K562 (cell line): ENCODE results near the gene STK4. TPM values are rescaled to one million over a fixed set of nuclear protein-coding genes. Genes with fewer than 3 reads are reported as not detected.
A peak's percentile ranks its signal among the peaks of the same experiment; 100 is the strongest.

ENCODE experiments used
- ATAC-seq: fragments of 200-7000 bp; cut with Tn5 transposase; 3 replicates; pipeline ENCODE4 v1.9.1; 2020; ENCODE audit warnings: moderate library complexity
- BruUV-seq: library from RNA; stranded (reverse); fragments of 400-500 nt; replicated peaks from 2 replicates; lab custom pipeline; 2021; lab: Mats Ljungman, UMichigan
- CTCF ChIA-PET: fragments of 300-600 bp; formaldehyde crosslinking; extraction: SDS; loops from one replicate; lab custom pipeline; 2021; ENCODE audit warnings: low intra/inter-chr PET ratio; lab: Yijun Ruan, JAX
- POLR2A ChIA-PET: fragments of 300-600, 350-650 bp; sonication (Branson Sonifier 250); formaldehyde crosslinking; extraction: SDS; loops from one replicate; lab custom pipeline; 2021; ENCODE audit warnings: antibody characterized with exemption, inconsistent platforms; lab: Yijun Ruan, JAX
- DNase-seq, 4 experiments: peaks; one replicate each; pipeline versions ENCODE4 v3.0.0 to v3.0.0-alpha.2; 2011 to 2018; ENCODE audit warnings: low spot score in 3 of 4, mixed read lengths in 3 of 4; ENCODE audit errors: extremely low read depth in 1 of 4
- FAIRE-seq: peaks from 2 replicates; lab custom pipeline; 2011; peaks lifted over from hg19 to GRCh38; lab: Jason Lieb, UNC
- H2AFZ ChIP-seq: 2 replicates; pipeline ENCODE4 v1.6.0; 2011; ENCODE audit warnings: low read depth, low read length, control low read depth, inconsistent platforms
- H3K27ac ChIP-seq: fragments of 200-600 bp; 3 replicates; pipeline ENCODE4 v1.8.0; 2011; ENCODE audit warnings: low read depth, mild to moderate bottlenecking, control low read depth, inconsistent platforms, low read length, moderate library complexity, mixed read lengths; ENCODE audit errors: extremely low read depth
- H3K27me3 ChIP-seq, 2 experiments: fragments of 300-600 bp in 1 of 2; 2 replicates in 1 of 2; 3 replicates in 1 of 2; pipeline versions ENCODE4 v1.6.0 to v1.8.0; 2011; ENCODE audit warnings: inconsistent platforms in 2 of 2, low read length in 2 of 2, mild to moderate bottlenecking in 1 of 2, mixed read lengths in 1 of 2, moderate library complexity in 1 of 2; ENCODE audit not compliant: control insufficient read depth in 2 of 2, insufficient read depth in 2 of 2
- H3K36me3 ChIP-seq: fragments of 300-600 bp; 3 replicates; pipeline ENCODE4 v1.8.0; 2011; ENCODE audit warnings: mild to moderate bottlenecking, low read length, inconsistent platforms; ENCODE audit not compliant: control insufficient read depth, insufficient read depth
- H3K4me1 ChIP-seq, 2 experiments: fragments of 200-600 bp in 1 of 2; replicated peaks in 1 of 2; 2 replicates in 1 of 2; 3 replicates in 1 of 2; pipeline versions ENCODE4 v1.5.1 to v1.8.0; 2011; ENCODE audit warnings: inconsistent platforms in 2 of 2, low read length in 2 of 2, mild to moderate bottlenecking in 1 of 2, mixed read lengths in 1 of 2, moderate library complexity in 1 of 2; ENCODE audit not compliant: control insufficient read depth in 2 of 2, insufficient read depth in 2 of 2
- H3K4me2 ChIP-seq: 2 replicates; pipeline ENCODE4 v1.6.1; 2011; ENCODE audit warnings: low read length, control low read depth, inconsistent platforms, mixed read lengths; ENCODE audit not compliant: insufficient read depth
- H3K4me3 ChIP-seq: fragments of 200-600 bp; sonication (generic), shearing (Covaris generic); 2 replicates; pipeline ENCODE4 v1.5.1; 2016; ENCODE audit warnings: control low read depth, inconsistent platforms
- H3K79me2 ChIP-seq: fragments of 200-600 bp; 3 replicates; pipeline ENCODE4 v1.8.0; 2011; ENCODE audit warnings: low read length, inconsistent platforms; ENCODE audit not compliant: control insufficient read depth, insufficient read depth
- H3K9ac ChIP-seq, 2 experiments: 2 replicates each; pipeline versions ENCODE4 v1.6.0 to v1.6.1; 2011; ENCODE audit warnings: low read depth in 2 of 2, low read length in 2 of 2, control low read depth in 1 of 2, inconsistent platforms in 1 of 2, mild to moderate bottlenecking in 1 of 2, mixed read lengths in 1 of 2; ENCODE audit not compliant: insufficient read depth in 1 of 2
- H3K9me1 ChIP-seq: one replicate; pipeline ENCODE4 v1.6.0; 2011; ENCODE audit warnings: inconsistent platforms, mild to moderate bottlenecking, low read length, moderate library complexity; ENCODE audit not compliant: control insufficient read depth, insufficient read depth
- H3K9me3 ChIP-seq: replicated peaks from 2 replicates; pipeline ENCODE4 v1.5.1; 2011; ENCODE audit warnings: low read depth, low read length, inconsistent platforms; ENCODE audit not compliant: control insufficient read depth, insufficient read depth
- H4K20me1 ChIP-seq: replicated peaks from 2 replicates; pipeline ENCODE4 v1.6.1; 2011; ENCODE audit warnings: low read length, inconsistent platforms, mixed read lengths; ENCODE audit not compliant: control insufficient read depth, insufficient read depth
- BACH1 ChIP-seq: fragments of 200-800 bp; sonication (Bioruptor generic); IDR thresholded peaks from 2 replicates; pipeline ENCODE4 v1.6.1; 2016; ENCODE audit warnings: missing genetic modification characterization, missing compliant biosample characterization
- BCL6 ChIP-seq: fragments of 250-450 bp; sonication (Bioruptor Pico); IDR thresholded peaks from 2 replicates; pipeline ENCODE4 v1.4.0; 2020
- CTBP1 ChIP-seq: fragments of 450-650 bp; IDR thresholded peaks from 2 replicates; pipeline ENCODE4 v1.6.1; 2016; ENCODE audit warnings: borderline replicate concordance
- CXXC5 ChIP-seq: fragments of 250-450 bp; sonication (Bioruptor Pico); IDR thresholded peaks from 2 replicates; pipeline ENCODE4 v1.8.0; 2022; ENCODE audit warnings: inconsistent platforms, mild to moderate bottlenecking, moderate library complexity
- E2F1 ChIP-seq: sonication (generic); formaldehyde crosslinking; IDR thresholded peaks from 2 replicates; pipeline ENCODE4 v1.8.1; 2023; ENCODE audit warnings: mild to moderate bottlenecking, missing genetic modification reagents, moderate library complexity
- ILK ChIP-seq: fragments of 450-650 bp; IDR thresholded peaks from 2 replicates; pipeline ENCODE4 v1.6.1; 2016; ENCODE audit warnings: missing genetic modification characterization, low read depth, mild to moderate bottlenecking, missing compliant biosample characterization, moderate library complexity, borderline replicate concordance
- MITF ChIP-seq: IDR thresholded peaks from 2 replicates; pipeline ENCODE4 v1.6.1; 2014; ENCODE audit warnings: antibody characterized with exemption
- MTA2 ChIP-seq: fragments of 450-650 bp; IDR thresholded peaks from 2 replicates; pipeline ENCODE4 v1.6.1; 2016; ENCODE audit warnings: low read depth
- MTA3 ChIP-seq: fragments of 450-650 bp; formaldehyde crosslinking; IDR thresholded peaks from 2 replicates; pipeline ENCODE4 v1.6.1; 2017; ENCODE audit warnings: mild to moderate bottlenecking, borderline replicate concordance
- NCOA2 ChIP-seq, 2 experiments: fragments of 450-650 bp; IDR thresholded peaks; 2 replicates each; pipeline ENCODE4 v1.6.1; 2018; ENCODE audit warnings: mild to moderate bottlenecking in 2 of 2, moderate library complexity in 1 of 2; ENCODE audit not compliant: partially characterized antibody in 2 of 2
- SUPT5H ChIP-seq: fragments of 450-650 bp; IDR thresholded peaks from 2 replicates; pipeline ENCODE4 v1.6.1; 2016
- TEAD2 ChIP-seq: fragments of 450-650 bp; IDR thresholded peaks from 2 replicates; pipeline ENCODE4 v1.6.1; 2016; ENCODE audit warnings: missing genetic modification characterization, control low read depth, missing compliant biosample characterization
- ZKSCAN3 ChIP-seq: fragments of 250-450 bp; sonication (Bioruptor Pico); IDR thresholded peaks from 2 replicates; pipeline ENCODE4 v1.4.0; 2020
- ZNF316 ChIP-seq: fragments of 450-650 bp; IDR thresholded peaks from 2 replicates; pipeline ENCODE4 v1.6.1; 2016
- WGBS: fragments of 100-300 bp; shearing (Covaris generic); methylation state at CpG from one replicate; pipeline ENCODE4 v1.1.6; 2016; ENCODE audit warnings: low coverage, mixed read lengths; ENCODE audit not compliant: insufficient coverage; ENCODE audit errors: missing lambda C conversion rate; 5-methylcytosine and 5-hydroxymethylcytosine counted together
- in situ Hi-C: fragments of 300-500 bp; cut with MboI; formaldehyde crosslinking; loops from 4 replicates; pipeline ENCODE4 v1.15.0; 2018; ENCODE audit warnings: inconsistent platforms, mixed read lengths
- intact Hi-C: fragments of 100-400 bp; cut with micrococcal nuclease; formaldehyde crosslinking; loops from 2 replicates; pipeline ENCODE4 v1.14.2; 2022
- polyA plus RNA-seq, 8 experiments: library from polyadenylated mRNA; depleted of rRNA in 4 of 8; stranded (reverse) in 5 of 8; unstranded in 3 of 8; fragments of >200 nt; fragmentation: Nextera tagmentation in 2 of 8; fragmentation: Illumina TruSeq in 1 of 8; extraction: Ambion mirVana in 2 of 8; extraction: Trizol in 1 of 8; gene quantifications; 2 replicates each; pipeline versions ENCODE4 v1.2.1 to v1.2.3, GENCODE V29; 2011 to 2014; ENCODE audit warnings: inconsistent platforms in 1 of 8, missing spikeins in 1 of 8
- total RNA-seq, 7 experiments: library from RNA; depleted of rRNA in 6 of 7; stranded (reverse); fragments of >200 nt in 6 of 7; fragmentation: Illumina TruSeq in 2 of 7; extraction: Trizol in 2 of 7; gene quantifications; 2 replicates each; pipeline versions ENCODE4 v1.2.1 to v1.2.3, GENCODE V29; 2011 to 2021; ENCODE audit warnings: low replicate concordance in 1 of 7

The STK4 gene
- total and polyA plus RNA-seq, 9 of the 15 experiments (the other 6 are each of a cell fraction or from before 2014, with no cell fraction given), result 11.9 to 30.6 (median 22.2) TPM

DNA sequence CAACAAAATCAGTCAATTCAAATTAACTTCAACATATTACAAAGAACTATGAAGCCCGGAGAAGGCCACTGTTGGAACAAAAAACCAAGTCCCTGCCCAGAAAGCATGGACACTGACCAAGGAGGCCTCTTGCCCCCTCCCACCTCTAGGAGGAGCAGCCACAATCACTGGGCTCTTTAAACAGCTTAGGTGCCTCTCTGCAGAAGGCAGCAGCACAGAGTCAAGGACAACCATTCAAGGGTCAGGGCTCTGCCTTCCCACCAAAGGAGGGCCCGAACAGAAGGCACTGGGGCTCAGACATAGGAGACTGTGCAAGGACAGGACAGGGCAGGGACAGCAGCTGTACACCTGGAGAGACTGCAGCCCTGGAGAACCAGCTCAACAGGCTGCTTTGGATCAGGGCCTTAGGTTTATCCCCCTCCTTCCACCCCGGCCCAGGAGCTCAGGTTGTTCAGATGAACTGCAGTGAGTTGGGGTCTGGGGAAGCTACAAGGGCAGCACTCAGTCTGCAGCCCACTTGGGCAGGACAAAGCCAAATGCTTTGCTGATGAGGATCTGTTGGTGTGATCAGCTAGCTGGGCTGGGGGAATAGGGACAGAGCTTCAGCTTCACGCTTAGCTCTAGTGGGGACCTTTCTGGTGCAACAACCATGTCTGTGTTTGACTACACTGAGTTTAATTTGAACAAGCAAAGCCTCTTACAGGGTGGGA, 23.9 kb upstream of the STK4 start (continued):
- TF ChIP-seq BACH1 (tag), result no peak
- no peak for TF ChIP-seq CTBP1
- TF ChIP-seq TEAD2 (tag), result no peak
- TF ChIP-seq MTA3, result no peak
- no peak for TF ChIP-seq ILK (tag)
- TF ChIP-seq E2F1 (CRISPR knock-in tag), result no peak
- TF ChIP-seq BCL6 (CRISPR knock-in tag), result no peak
- TF ChIP-seq SUPT5H, result peak; percentile 53
- no peak for TF ChIP-seq CXXC5 (CRISPR knock-in tag)
- TF ChIP-seq MTA2, result no peak
- TF ChIP-seq, all 486 proteins: peak for 4

- 80% methylated on average over 4 of the region's 4 CpGs for WGBS
- no peak overlapping the region for H3K4me2 ChIP-seq
- H3K4me1 ChIP-seq, result no peaks in the 10 kb centered on the region
- no TSS peak for BruUV-seq
- DNase-seq, result no peak
- FAIRE-seq, result no peak
- no peak overlapping the region for H3K27ac ChIP-seq
- no peak overlapping the region for H2AFZ ChIP-seq
- no peaks in the 10 kb centered on the region for H3K27me3 ChIP-seq
- no peak overlapping the region for H3K4me3 ChIP-seq
- CTCF ChIA-PET, result interaction anchor here (0.6 kb wide), 1 partner anchor 46 kb away, joined by 5 read pairs; no protein-coding TSS in a partner anchor
- no peak overlapping the region for H3K9ac ChIP-seq
- intact Hi-C loops (no loop called here), in situ Hi-C loops (no loop called here)
- H3K79me2 ChIP-seq, result no peaks in the 10 kb centered on the region
- ATAC-seq, result no peak
- POLR2A ChIA-PET, result interaction anchor here (1.1 to 4.6 kb wide), 4 partner anchors 9 to 17 kb away, joined by 4 to 36 read pairs (median 14); partner anchors contain the start of gene TOMM34
- peaks cover 93% of the 10 kb centered on the region for H3K36me3 ChIP-seq
- no peaks in the 10 kb centered on the region for H3K9me3 ChIP-seq
- TF ChIP-seq NCOA2 (IDR thresholded peaks at IDR 0.05; ENCODE audit: partially characterized antibody in 2 of 2), result no peak
- peak; percentile 47; the same call in 1 of the 2 replicates for TF ChIP-seq ZNF316
- TF ChIP-seq MITF, result no peak
- TF ChIP-seq ZKSCAN3 (CRISPR knock-in tag), result no peak
- H3K9me1 ChIP-seq, result no peaks in the 10 kb centered on the region
- H4K20me1 ChIP-seq, result peaks cover 13% of the 10 kb centered on the region
These were observed 22.5 kb upstream of the STK4 start for GRCh38 chr20:44943828-44944227.
